Right lobe of liver (tissue), 6 donors: ENCODE data around the gene DICER1. TPM values are rescaled to one million over a fixed set of nuclear protein-coding genes. Genes with fewer than 3 reads are reported as not detected.

Experiments
- ATAC-seq, 4 donors: fragments of 200-7000 bp; cut with Tn5 transposase; one replicate each; pipeline ENCODE4 v1.9.1; 2020; ENCODE audit warnings: mild to moderate bottlenecking in 4 of 4, moderate library complexity in 4 of 4
- DNase-seq, 3 donors: peaks; one replicate each; pipeline ENCODE4 v3.0.0-alpha.2; 2020
- H3K27ac ChIP-seq, 3 donors: fragments of 200-600 bp; one replicate each; pipeline ENCODE4 v1.8.0; 2022
- H3K27me3 ChIP-seq, 2 donors: fragments of 200-600 bp; one replicate each; pipeline ENCODE4 v1.8.0; 2022
- H3K36me3 ChIP-seq, 4 donors: fragments of 200-600 bp; sonication (generic) in 1 of 4; one replicate each; pipeline versions ENCODE4 v1.5.1 to v1.8.0; 2017 to 2022; ENCODE audit warnings: control low read depth in 1 of 4
- H3K4me1 ChIP-seq, 4 donors: fragments of 200-600 bp; sonication (generic) in 1 of 4; one replicate each; pipeline versions ENCODE4 v1.5.1 to v1.8.0; 2017 to 2022; ENCODE audit warnings: control low read depth in 1 of 4
- H3K4me3 ChIP-seq, 3 donors: fragments of 200-600 bp; one replicate each; pipeline ENCODE4 v1.8.0; 2022
- H3K9me3 ChIP-seq, 4 donors: fragments of 200-600 bp; sonication (generic) in 1 of 4; one replicate each; pipeline versions ENCODE4 v1.5.1 to v1.8.0; 2017 to 2022; ENCODE audit warnings: control low read depth in 1 of 4
- POLR2A ChIP-seq: fragments of 450-650 bp; IDR thresholded peaks from one replicate; pipeline ENCODE4 v1.6.1; 2017; ENCODE audit warnings: antibody characterized with exemption, mild to moderate bottlenecking
- WGBS: methylation state at CpG from one replicate; pipeline ENCODE4 v1.1.6; 2018; ENCODE audit warnings: low coverage, low lambda C conversion rate; ENCODE audit not compliant: insufficient coverage; ENCODE audit errors: missing lambda C conversion rate; 5-methylcytosine and 5-hydroxymethylcytosine counted together
- intact Hi-C, 2 donors: fragments of 100-400 bp; cut with DNase I; formaldehyde crosslinking; loops; one replicate each; pipeline versions ENCODE4 v1.11.2 to v1.14.1; 2022
- total RNA-seq, 6 experiments: library from RNA; depleted of rRNA in 2 of 6; stranded (reverse); fragments of >200 nt in 2 of 6; fragmentation: NEBNext Ultra II Directional in 3 of 6; extraction: Animal tissue kit (Norgen Biotek cat#: 25700) in 3 of 6; gene quantifications; one replicate each; pipeline versions ENCODE4 v1.1.0 to v1.2.4, GENCODE V29; 2016 to 2023
- TF ChIP-seq, protein P1 (sequence below), 4 donors: fragments of 200-600 bp in 3 of 4; fragments of 450-650 bp in 1 of 4; IDR thresholded peaks; one replicate each; pipeline versions ENCODE4 v1.5.1 to v1.8.0; 2016 to 2022; ENCODE audit warnings: antibody characterized with exemption in 4 of 4, mild to moderate bottlenecking in 2 of 4
- donor health status: DM: no; HTN: yes; CAD: no.
- donor health status: DM: no; HTN: no; CAD: no.
- donor health status: DM: no; HTN: no; CAD: no.
- donor health status: DM: no; HTN: yes; CAD: no.
- donor health status: DM: no; HTN: yes; CAD: no.

Gene DICER1
- total RNA-seq, 6 experiments from 2014 or later, result 27.6 to 47.9 (median 30.3) TPM

- peak in 1 of 3 donors; percentile 28 for DNase-seq
- no peak for ATAC-seq
- Histone ChIP-seq H3K36me3 (no peaks in the 10 kb centered on the region), H3K27ac (no peak overlapping the region), H3K27me3 (no peaks in the 10 kb centered on the region), H3K4me3 (no peak overlapping the region), H3K4me1 (no peaks in the 10 kb centered on the region), H3K9me3 (no peaks in the 10 kb centered on the region)
- WGBS, result 47% methylated on average over 7 of the region's 10 CpGs
- TF ChIP-seq, protein P1, sequence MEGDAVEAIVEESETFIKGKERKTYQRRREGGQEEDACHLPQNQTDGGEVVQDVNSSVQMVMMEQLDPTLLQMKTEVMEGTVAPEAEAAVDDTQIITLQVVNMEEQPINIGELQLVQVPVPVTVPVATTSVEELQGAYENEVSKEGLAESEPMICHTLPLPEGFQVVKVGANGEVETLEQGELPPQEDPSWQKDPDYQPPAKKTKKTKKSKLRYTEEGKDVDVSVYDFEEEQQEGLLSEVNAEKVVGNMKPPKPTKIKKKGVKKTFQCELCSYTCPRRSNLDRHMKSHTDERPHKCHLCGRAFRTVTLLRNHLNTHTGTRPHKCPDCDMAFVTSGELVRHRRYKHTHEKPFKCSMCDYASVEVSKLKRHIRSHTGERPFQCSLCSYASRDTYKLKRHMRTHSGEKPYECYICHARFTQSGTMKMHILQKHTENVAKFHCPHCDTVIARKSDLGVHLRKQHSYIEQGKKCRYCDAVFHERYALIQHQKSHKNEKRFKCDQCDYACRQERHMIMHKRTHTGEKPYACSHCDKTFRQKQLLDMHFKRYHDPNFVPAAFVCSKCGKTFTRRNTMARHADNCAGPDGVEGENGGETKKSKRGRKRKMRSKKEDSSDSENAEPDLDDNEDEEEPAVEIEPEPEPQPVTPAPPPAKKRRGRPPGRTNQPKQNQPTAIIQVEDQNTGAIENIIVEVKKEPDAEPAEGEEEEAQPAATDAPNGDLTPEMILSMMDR (IDR thresholded peaks at IDR 0.05), result no peak
- TF ChIP-seq POLR2A, result no peak
- intact Hi-C loops, result no loop called here
These were observed 87.8 kb downstream of the DICER1 start for GRCh38 chr14:95069547-95069946.

- peak in 1 of 3 donors; percentile 24 for DNase-seq
- H3K36me3 ChIP-seq, result no peaks in the 10 kb centered on the region
- H3K27ac ChIP-seq, result no peak overlapping the region
- 21% methylated on average over 4 of the region's 7 CpGs for WGBS
- no peak for TF ChIP-seq POLR2A
- TF ChIP-seq, protein P1 (IDR thresholded peaks at IDR 0.05), result no peak
- no peak overlapping the region for H3K4me3 ChIP-seq
- H3K4me1 ChIP-seq, result no peaks in the 10 kb centered on the region
- no peaks in the 10 kb centered on the region for H3K9me3 ChIP-seq
- no peaks in the 10 kb centered on the region for H3K27me3 ChIP-seq
- ATAC-seq, result no peak
- intact Hi-C loops, result no loop called here
These were observed 88.3 kb downstream of the DICER1 start for GRCh38 chr14:95069018-95069417.

DNA sequence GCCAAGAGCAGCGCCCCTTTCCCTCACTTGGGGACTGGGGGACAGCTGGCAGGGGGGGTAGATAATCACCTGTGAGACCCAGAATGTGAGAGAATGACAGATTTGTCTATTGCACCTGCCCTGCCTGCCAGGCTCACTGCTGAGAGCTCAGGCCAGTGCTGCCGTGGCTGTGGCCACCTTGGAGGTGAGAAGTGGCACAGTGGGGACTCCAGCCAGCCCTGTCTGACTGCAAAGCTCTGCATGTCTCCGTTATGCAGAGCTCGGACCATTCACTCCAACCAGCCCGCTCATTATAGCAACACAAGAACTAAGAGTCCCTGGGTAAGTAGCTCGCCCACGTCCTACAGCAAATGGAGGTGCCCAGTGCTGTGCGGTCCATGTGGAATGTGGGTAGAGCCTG, 88.8 kb downstream of the DICER1 start:
- intact Hi-C loops, result no loop called here
- Histone ChIP-seq H3K27ac (no peak overlapping the region), H3K4me3 (no peak overlapping the region), H3K27me3 (no peaks in the 10 kb centered on the region), H3K9me3 (no peaks in the 10 kb centered on the region), H3K36me3 (no peaks in the 10 kb centered on the region), H3K4me1 (no peaks in the 10 kb centered on the region)
- no peak for TF ChIP-seq POLR2A
- TF ChIP-seq, protein P1 (IDR thresholded peaks at IDR 0.05), result no peak
- no peak for ATAC-seq
- 60% methylated on average over 4 of the region's 8 CpGs for WGBS
- peak in 1 of 3 donors; percentile 15 for DNase-seq

DNA sequence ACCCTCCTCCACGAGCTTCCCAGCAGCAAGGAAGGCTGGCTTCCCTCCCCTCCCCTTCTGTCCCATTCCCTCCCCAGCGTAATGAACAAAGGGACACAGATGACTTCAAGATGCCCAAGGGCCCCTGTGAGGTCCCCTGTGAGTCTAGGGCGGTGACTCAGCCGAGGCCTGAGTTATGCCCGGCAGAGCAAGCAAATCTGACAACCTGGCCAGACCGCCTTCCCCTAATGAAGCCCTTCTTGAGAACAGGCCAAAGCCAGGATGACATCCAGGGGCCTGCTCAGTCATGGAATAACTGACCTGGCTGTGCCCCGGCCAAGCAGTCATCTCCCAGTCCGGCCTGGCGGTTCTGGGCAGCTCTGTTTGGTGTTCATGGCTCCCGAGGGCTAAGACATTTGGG, 89.2 kb downstream of the DICER1 start:
- H3K4me1 ChIP-seq, result no peaks in the 10 kb centered on the region
- no peak for TF ChIP-seq POLR2A
- TF ChIP-seq, protein P1 (IDR thresholded peaks at IDR 0.05), result no peak
- ATAC-seq (no peak), DNase-seq (peak in 1 of 3 donors; percentile 34)
- WGBS, result 60% methylated on average over 8 of the region's 10 CpGs
- H3K27ac ChIP-seq, result no peak overlapping the region
- H3K9me3 ChIP-seq, result no peaks in the 10 kb centered on the region
- intact Hi-C loops, result no loop called here
- no peaks in the 10 kb centered on the region for H3K36me3 ChIP-seq
- no peak overlapping the region for H3K4me3 ChIP-seq
- H3K27me3 ChIP-seq, result no peaks in the 10 kb centered on the region

DNA sequence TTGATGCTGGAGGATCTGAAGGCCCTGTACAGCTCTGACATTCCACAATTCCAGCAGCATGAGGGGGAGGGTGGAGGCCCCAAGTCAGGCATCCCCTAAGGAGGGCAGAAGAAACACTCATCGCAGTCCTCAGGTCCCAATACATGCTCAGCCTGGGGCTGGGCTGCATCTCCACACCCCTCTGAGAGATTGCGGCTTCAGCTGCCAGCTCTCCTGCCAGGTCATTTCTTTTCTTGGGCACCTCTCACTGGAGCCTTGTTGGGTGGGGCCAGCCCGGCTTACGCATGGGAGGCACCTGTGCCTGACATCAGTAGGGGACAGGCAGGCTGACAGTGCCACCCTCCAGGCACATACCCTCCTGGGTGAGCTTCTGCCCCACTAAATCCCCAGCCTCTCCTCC, 89.8 kb downstream of the DICER1 start:
- H3K27me3 ChIP-seq, result no peaks in the 10 kb centered on the region
- intact Hi-C loops, result no loop called here
- no peaks in the 10 kb centered on the region for H3K4me1 ChIP-seq
- DNase-seq (peak in 1 of 3 donors; percentile 28), ATAC-seq (no peak)
- no peaks in the 10 kb centered on the region for H3K36me3 ChIP-seq
- TF ChIP-seq, protein P1 (IDR thresholded peaks at IDR 0.05), result no peak
- TF ChIP-seq POLR2A, result no peak
- WGBS, result 67% methylated on average over 1 of the region's 4 CpGs
- H3K9me3 ChIP-seq, result no peaks in the 10 kb centered on the region
- no peak overlapping the region for H3K27ac ChIP-seq
- H3K4me3 ChIP-seq, result no peak overlapping the region
